ENCODE measurements around the gene ENPP6.

ENPP6 gene

GRCh38 chr4:184169225-184169867 is 48.3 kb downstream of the ENPP6 start:
- Histone ChIP-seq H3K4me1 (ENCODE audit: control insufficient read depth, insufficient read depth, low read length) (peaks cover 2% of the 10 kb centered on the region), H3K36me3 (ENCODE audit: control insufficient read depth, insufficient read depth, low read length) (no peaks in the 10 kb centered on the region), H3K4me3 (ENCODE audit: low read length) (no peak overlapping the region), H3K9ac (ENCODE audit: low read length) (no peak overlapping the region), H3K27me3 (ENCODE audit: control insufficient read depth, insufficient read depth, low read length) (peaks cover 5% of the 10 kb centered on the region), H3K27ac (ENCODE audit: low read depth, low read length) (no peak overlapping the region)

GRCh38 chr4:184168406-184169019 is 49.2 kb downstream of the ENPP6 start:
- Histone ChIP-seq H3K36me3 (ENCODE audit: control insufficient read depth, insufficient read depth, low read length) (no peaks in the 10 kb centered on the region), H3K27ac (ENCODE audit: low read depth, low read length) (no peak overlapping the region), H3K4me1 (ENCODE audit: control insufficient read depth, insufficient read depth, low read length) (peaks cover 2% of the 10 kb centered on the region), H3K27me3 (ENCODE audit: control insufficient read depth, insufficient read depth, low read length) (peaks cover 5% of the 10 kb centered on the region), H3K9ac (ENCODE audit: low read length) (no peak overlapping the region), H3K4me3 (ENCODE audit: low read length) (peak overlapping the region; percentile 34)

GRCh38 chr4:184167576-184167975 is 50.1 kb downstream of the ENPP6 start:
- Histone ChIP-seq H3K4me3 (ENCODE audit: low read length) (no peak overlapping the region), H3K9ac (ENCODE audit: low read length) (no peak overlapping the region), H3K27me3 (ENCODE audit: control insufficient read depth, insufficient read depth, low read length) (peaks cover 5% of the 10 kb centered on the region)

GRCh38 chr4:184166736-184167135 is 50.9 kb downstream of the ENPP6 start:
- Histone ChIP-seq H3K4me1 (ENCODE audit: control insufficient read depth, insufficient read depth, low read length) (peaks cover 2% of the 10 kb centered on the region), H3K36me3 (ENCODE audit: control insufficient read depth, insufficient read depth, low read length) (no peaks in the 10 kb centered on the region), H3K9ac (ENCODE audit: low read length) (no peak overlapping the region), H3K27me3 (ENCODE audit: control insufficient read depth, insufficient read depth, low read length) (peaks cover 5% of the 10 kb centered on the region), H3K27ac (ENCODE audit: low read depth, low read length) (no peak overlapping the region), H3K4me3 (ENCODE audit: low read length) (no peak overlapping the region)

More at GRCh38 chr4:184167576-184167975, 50.1 kb downstream of the ENPP6 start:
- H3K27ac ChIP-seq (ENCODE audit: low read depth, low read length): no peak overlapping the region
- no peaks in the 10 kb centered on the region for H3K36me3 ChIP-seq (ENCODE audit: control insufficient read depth, insufficient read depth, low read length)
- H3K4me1 ChIP-seq (ENCODE audit: control insufficient read depth, insufficient read depth, low read length): peaks cover 2% of the 10 kb centered on the region

GRCh38 chr4:184165291-184165690 is 52.4 kb downstream of the ENPP6 start:
- H3K4me3 ChIP-seq (ENCODE audit: low read length): no peak overlapping the region
- H3K36me3 ChIP-seq (ENCODE audit: control insufficient read depth, insufficient read depth, low read length): no peaks in the 10 kb centered on the region
- H3K27ac ChIP-seq (ENCODE audit: low read depth, low read length): no peak overlapping the region
- no peak overlapping the region for H3K9ac ChIP-seq (ENCODE audit: low read length)
- peaks cover 2% of the 10 kb centered on the region for H3K4me1 ChIP-seq (ENCODE audit: control insufficient read depth, insufficient read depth, low read length)
- peaks cover 5% of the 10 kb centered on the region for H3K27me3 ChIP-seq (ENCODE audit: control insufficient read depth, insufficient read depth, low read length)

- Histone ChIP-seq H3K4me3 (ENCODE audit: low read length) (no peak overlapping the region), H3K9ac (ENCODE audit: low read length) (no peak overlapping the region), H3K27ac (ENCODE audit: low read depth, low read length) (no peak overlapping the region), H3K4me1 (ENCODE audit: control insufficient read depth, insufficient read depth, low read length) (peaks cover 2% of the 10 kb centered on the region), H3K36me3 (ENCODE audit: control insufficient read depth, insufficient read depth, low read length) (no peaks in the 10 kb centered on the region), H3K27me3 (ENCODE audit: control insufficient read depth, insufficient read depth, low read length) (peaks cover 5% of the 10 kb centered on the region)
Measured at GRCh38 chr4:184163813-184164212, 53.9 kb downstream of the ENPP6 start.

GRCh38 chr4:184162596-184162995 is 55.1 kb downstream of the ENPP6 start:
- Histone ChIP-seq H3K9ac (ENCODE audit: low read length) (no peak overlapping the region), H3K27me3 (ENCODE audit: control insufficient read depth, insufficient read depth, low read length) (peaks cover 4% of the 10 kb centered on the region), H3K4me1 (ENCODE audit: control insufficient read depth, insufficient read depth, low read length) (no peaks in the 10 kb centered on the region), H3K36me3 (ENCODE audit: control insufficient read depth, insufficient read depth, low read length) (no peaks in the 10 kb centered on the region), H3K27ac (ENCODE audit: low read depth, low read length) (no peak overlapping the region), H3K4me3 (ENCODE audit: low read length) (no peak overlapping the region)

GRCh38 chr4:184157322-184157721 is 60.4 kb downstream of the ENPP6 start:
- no peak overlapping the region for H3K9ac ChIP-seq (ENCODE audit: low read length)
- no peak overlapping the region for H3K27ac ChIP-seq (ENCODE audit: low read depth, low read length)
- H3K4me3 ChIP-seq (ENCODE audit: low read length): no peak overlapping the region
- H3K36me3 ChIP-seq (ENCODE audit: control insufficient read depth, insufficient read depth, low read length): no peaks in the 10 kb centered on the region
- H3K4me1 ChIP-seq (ENCODE audit: control insufficient read depth, insufficient read depth, low read length): no peaks in the 10 kb centered on the region
- no peaks in the 10 kb centered on the region for H3K27me3 ChIP-seq (ENCODE audit: control insufficient read depth, insufficient read depth, low read length)

- no peaks in the 10 kb centered on the region for H3K27me3 ChIP-seq (ENCODE audit: control insufficient read depth, insufficient read depth, low read length)
Measured at GRCh38 chr4:184156163-184156920, 61.3 kb downstream of the ENPP6 start.

GRCh38 chr4:184154199-184154598 is 63.5 kb downstream of the ENPP6 start:
- H3K4me3 ChIP-seq (ENCODE audit: low read length): no peak overlapping the region
- peaks cover 9% of the 10 kb centered on the region for H3K4me1 ChIP-seq (ENCODE audit: control insufficient read depth, insufficient read depth, low read length)
- no peaks in the 10 kb centered on the region for H3K27me3 ChIP-seq (ENCODE audit: control insufficient read depth, insufficient read depth, low read length)
- no peak overlapping the region for H3K9ac ChIP-seq (ENCODE audit: low read length)
- no peak overlapping the region for H3K27ac ChIP-seq (ENCODE audit: low read depth, low read length)
- H3K36me3 ChIP-seq (ENCODE audit: control insufficient read depth, insufficient read depth, low read length): no peaks in the 10 kb centered on the region

More at GRCh38 chr4:184156163-184156920, 61.3 kb downstream of the ENPP6 start:
- H3K9ac ChIP-seq (ENCODE audit: low read length): no peak overlapping the region
- no peak overlapping the region for H3K4me3 ChIP-seq (ENCODE audit: low read length)
- no peak overlapping the region for H3K27ac ChIP-seq (ENCODE audit: low read depth, low read length)
- H3K4me1 ChIP-seq (ENCODE audit: control insufficient read depth, insufficient read depth, low read length): no peaks in the 10 kb centered on the region
- no peaks in the 10 kb centered on the region for H3K36me3 ChIP-seq (ENCODE audit: control insufficient read depth, insufficient read depth, low read length)

GRCh38 chr4:184153781-184154180 is 63.9 kb downstream of the ENPP6 start:
- Histone ChIP-seq H3K27ac (ENCODE audit: low read depth, low read length) (no peak overlapping the region), H3K4me1 (ENCODE audit: control insufficient read depth, insufficient read depth, low read length) (peaks cover 9% of the 10 kb centered on the region)

GRCh38 chr4:184151988-184152485 is 65.6 kb downstream of the ENPP6 start:
- no peaks in the 10 kb centered on the region for H3K36me3 ChIP-seq (ENCODE audit: control insufficient read depth, insufficient read depth, low read length)
- no peak overlapping the region for H3K9ac ChIP-seq (ENCODE audit: low read length)
- H3K27ac ChIP-seq (ENCODE audit: low read depth, low read length): no peak overlapping the region
- peaks cover 9% of the 10 kb centered on the region for H3K4me1 ChIP-seq (ENCODE audit: control insufficient read depth, insufficient read depth, low read length)
- no peaks in the 10 kb centered on the region for H3K27me3 ChIP-seq (ENCODE audit: control insufficient read depth, insufficient read depth, low read length)
- H3K4me3 ChIP-seq (ENCODE audit: low read length): no peak overlapping the region

More at GRCh38 chr4:184153781-184154180, 63.9 kb downstream of the ENPP6 start:
- H3K36me3 ChIP-seq (ENCODE audit: control insufficient read depth, insufficient read depth, low read length): no peaks in the 10 kb centered on the region
- H3K4me3 ChIP-seq (ENCODE audit: low read length): no peak overlapping the region
- no peak overlapping the region for H3K9ac ChIP-seq (ENCODE audit: low read length)
- no peaks in the 10 kb centered on the region for H3K27me3 ChIP-seq (ENCODE audit: control insufficient read depth, insufficient read depth, low read length)

Data from rectal smooth muscle tissue (tissue), 1 donor.